SK-N-SH (cell line): ENCODE measurements around the gene ST6GALNAC3. TPM values are rescaled to one million over a fixed set of nuclear protein-coding genes. Genes with fewer than 3 reads are reported as not detected.

Experiments used
- CTCF ChIA-PET: fragments of 300-600, 350-600 bp; formaldehyde crosslinking; extraction: SDS; loops from one replicate; lab custom pipeline; 2021; lab: Yijun Ruan, JAX
- POLR2A ChIA-PET: fragments of 350-600 bp; sonication (Branson Sonifier 250); formaldehyde crosslinking; extraction: SDS; loops from one replicate; lab custom pipeline; 2020; ENCODE audit warnings: antibody characterized with exemption, inconsistent platforms; lab: Yijun Ruan, JAX
- DNase-seq: peaks from one replicate; pipeline ENCODE4 v3.0.0; 2012
- H2AFZ ChIP-seq: fragments of 200-600 bp; sonication (generic); 2 replicates; pipeline ENCODE4 v1.8.1; 2016; ENCODE audit warnings: antibody characterized with exemption, mild to moderate bottlenecking, low read depth
- H3F3A ChIP-seq: fragments of 200-600 bp; sonication (generic); replicated peaks from 2 replicates; pipeline ENCODE3; 2016; ENCODE audit warnings: antibody characterized with exemption, mild to moderate bottlenecking; ENCODE audit not compliant: insufficient read depth
- H3K27ac ChIP-seq, 2 experiments: fragments of 200-500 bp in 1 of 2; fragments of 200-600 bp in 1 of 2; sonication (Bioruptor generic) in 1 of 2; sonication (generic), shearing (Covaris generic) in 1 of 2; 2 replicates each; pipeline versions ENCODE4 v1.5.1 to v1.6.1; 2014 to 2016; ENCODE audit warnings: low read depth in 2 of 2, inconsistent platforms in 1 of 2, low read length in 1 of 2, mild to moderate bottlenecking in 1 of 2, mixed read lengths in 1 of 2
- H3K27me3 ChIP-seq: fragments of 200-600 bp; sonication (generic), shearing (Covaris generic); 2 replicates; pipeline ENCODE4 v1.6.1; 2016; ENCODE audit warnings: mixed run types; ENCODE audit not compliant: insufficient read depth
- H3K36me3 ChIP-seq, 2 experiments: fragments of 200-500 bp in 1 of 2; fragments of 200-600 bp in 1 of 2; sonication (Bioruptor generic) in 1 of 2; sonication (generic) in 1 of 2; replicated peaks in 1 of 2; 2 replicates each; pipeline versions ENCODE3 to v1.5.1; 2014 to 2016; ENCODE audit warnings: low read length in 1 of 2, mild to moderate bottlenecking in 1 of 2; ENCODE audit not compliant: insufficient read depth in 2 of 2, control insufficient read depth in 1 of 2
- H3K4me1 ChIP-seq, 2 experiments: fragments of 200-500 bp in 1 of 2; fragments of 200-600 bp in 1 of 2; sonication (Bioruptor generic) in 1 of 2; sonication (generic), shearing (Covaris generic) in 1 of 2; 2 replicates each; pipeline versions ENCODE4 v1.5.1 to v1.6.1; 2014 to 2016; ENCODE audit warnings: low read depth in 1 of 2, low read length in 1 of 2, mixed run types in 1 of 2; ENCODE audit not compliant: insufficient read depth in 2 of 2, control insufficient read depth in 1 of 2
- H3K4me2 ChIP-seq: fragments of 200-600 bp; sonication (generic), shearing (Covaris generic); 2 replicates; pipeline ENCODE4 v1.6.1; 2017; ENCODE audit warnings: mixed run types
- H3K4me3 ChIP-seq, 2 experiments: fragments of 200-500 bp in 1 of 2; fragments of 200-600 bp in 1 of 2; sonication (Bioruptor generic) in 1 of 2; sonication (generic), shearing (Covaris generic) in 1 of 2; 2 replicates each; pipeline versions ENCODE4 v1.5.1 to v1.8.1; 2014 to 2016; ENCODE audit warnings: low read depth in 2 of 2, inconsistent platforms in 1 of 2, low read length in 1 of 2, mild to moderate bottlenecking in 1 of 2, mixed read lengths in 1 of 2, moderate library complexity in 1 of 2
- H3K79me2 ChIP-seq: fragments of 200-600 bp; sonication (generic); 2 replicates; pipeline ENCODE4 v1.8.1; 2017; ENCODE audit warnings: mild to moderate bottlenecking; ENCODE audit not compliant: insufficient read depth
- H3K9ac ChIP-seq: fragments of 200-600 bp; sonication (generic); 2 replicates; pipeline ENCODE4 v1.6.1; 2017; ENCODE audit warnings: mixed run types
- H3K9me2 ChIP-seq: fragments of 200-600 bp; sonication (generic); 2 replicates; pipeline ENCODE4 v1.6.1; 2017; ENCODE audit warnings: mixed run types
- H3K9me3 ChIP-seq: fragments of 200-600 bp; sonication (generic); 2 replicates; pipeline ENCODE4 v1.6.1; 2017; ENCODE audit warnings: mixed run types, mild to moderate bottlenecking, moderate library complexity
- H4K20me1 ChIP-seq: fragments of 200-600 bp; sonication (generic); 2 replicates; pipeline ENCODE4 v1.6.1; 2017; ENCODE audit warnings: mild to moderate bottlenecking, mixed run types; ENCODE audit not compliant: insufficient read depth
- CHD2 ChIP-seq: fragments of 150-350 bp; IDR thresholded peaks from 2 replicates; pipeline ENCODE4 v1.6.1; 2018; ENCODE audit warnings: low read length; ENCODE audit not compliant: partially characterized antibody
- FOXJ3 ChIP-seq: sonication (generic); formaldehyde crosslinking; IDR thresholded peaks from 2 replicates; pipeline ENCODE4 v1.5.1; 2020; ENCODE audit warnings: mild to moderate bottlenecking, missing genetic modification reagents
- GATA2 ChIP-seq: sonication (generic); formaldehyde crosslinking; IDR thresholded peaks from 2 replicates; pipeline ENCODE4 v1.5.0; 2020; ENCODE audit warnings: mild to moderate bottlenecking, missing genetic modification reagents
- JUND ChIP-seq: IDR thresholded peaks from 2 replicates; pipeline ENCODE4 v1.4.0; 2012
- MEF2A ChIP-seq: IDR thresholded peaks from 2 replicates; pipeline ENCODE4 v1.4.0; 2012; ENCODE audit warnings: low read depth, borderline replicate concordance
- PBX3 ChIP-seq: IDR thresholded peaks from 2 replicates; pipeline ENCODE4; 2012
- POLR2AphosphoS5 ChIP-seq: IDR thresholded peaks from 2 replicates; pipeline ENCODE4 v1.6.1; 2012; ENCODE audit warnings: low read depth, low read length
- RCOR1 ChIP-seq: fragments of 150-350 bp; IDR thresholded peaks from 2 replicates; pipeline ENCODE4 v1.6.1; 2017; ENCODE audit warnings: antibody characterized with exemption, low read length
- RXRA ChIP-seq: IDR thresholded peaks from 2 replicates; pipeline ENCODE4 v1.4.0; 2012; ENCODE audit warnings: low read depth, mild to moderate bottlenecking, borderline replicate concordance
- TAF1 ChIP-seq: IDR thresholded peaks from 2 replicates; pipeline ENCODE4 v1.6.1; 2012; ENCODE audit warnings: low read depth, mild to moderate bottlenecking, low read length, moderate library complexity, borderline replicate concordance
- USF1 ChIP-seq: IDR thresholded peaks from 2 replicates; pipeline ENCODE4 v1.4.0; 2012; ENCODE audit warnings: low read depth, borderline replicate concordance
- USF2 ChIP-seq: fragments of 150-350 bp; IDR thresholded peaks from 2 replicates; pipeline ENCODE4 v1.6.1; 2017; ENCODE audit warnings: antibody characterized with exemption, low read length, low read depth, borderline replicate concordance
- YY1 ChIP-seq: IDR thresholded peaks from 2 replicates; pipeline ENCODE4 v1.4.0; 2012; ENCODE audit warnings: low read depth, mild to moderate bottlenecking
- WGBS: methylation state at CpG from one replicate; pipeline ENCODE4 v1.1.6; 2017; ENCODE audit warnings: low lambda C conversion rate; 5-methylcytosine and 5-hydroxymethylcytosine counted together
- polyA plus RNA-seq, 3 experiments: library from polyadenylated mRNA; depleted of rRNA; stranded (reverse); fragments of >200 nt; gene quantifications; 2 replicates each; pipeline ENCODE4 v1.2.3, GENCODE V29; 2012
- TF ChIP-seq, protein P1 (sequence below): IDR thresholded peaks from 2 replicates; pipeline ENCODE4 v1.4.0; 2012; ENCODE audit warnings: low read depth, borderline replicate concordance

ST6GALNAC3 gene
- polyA plus RNA-seq, 1 of the 3 experiments (the other 2 are of a cell fraction), result 8.1 TPM

GRCh38 chr1:76227621-76228020, 153.1 kb downstream of the ST6GALNAC3 start:
- POLR2A ChIA-PET, result no interaction called here
- CTCF ChIA-PET, result interaction anchor here (1.4 kb wide), 1 partner anchor 641 kb away, joined by 3 read pairs; no protein-coding TSS in a partner anchor

DNA sequence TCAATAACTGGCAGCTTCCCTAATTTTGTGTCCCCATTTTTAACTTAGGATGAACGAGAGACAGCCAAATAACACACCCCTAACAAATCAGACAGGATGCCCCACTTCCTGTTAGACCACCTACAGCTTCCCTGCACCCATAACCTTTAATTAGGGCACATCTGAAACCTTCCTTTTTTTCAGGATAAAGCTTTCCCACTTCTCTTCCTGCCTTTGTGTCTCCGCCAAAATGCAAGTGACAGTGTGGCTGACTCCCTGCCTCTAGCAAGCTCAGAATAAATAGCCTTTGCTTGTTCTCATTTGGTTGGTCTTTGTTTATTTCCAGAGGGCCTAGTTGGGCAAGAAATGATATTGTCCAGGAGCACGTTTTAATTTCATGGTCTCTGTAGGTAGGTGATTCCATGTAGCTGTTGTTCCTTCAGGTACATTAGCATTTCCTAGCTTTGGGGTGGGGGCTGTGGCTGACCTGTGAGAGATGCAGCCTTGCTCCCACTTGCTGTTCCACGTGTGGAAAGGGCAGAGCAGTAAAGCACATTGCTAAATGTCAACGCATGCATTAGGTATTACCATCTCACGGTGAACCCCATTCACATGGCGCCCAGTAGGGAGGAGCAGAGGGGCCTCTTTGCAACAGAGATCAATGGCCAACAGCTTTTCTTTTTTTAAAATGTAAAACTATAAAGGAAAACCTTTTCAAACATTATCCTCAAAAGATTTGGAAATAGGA, 154.9 kb downstream of the ST6GALNAC3 start:
- 93% methylated on average over 7 of the region's 7 CpGs for WGBS
- Histone ChIP-seq H3K4me2 (no peak overlapping the region), H3F3A (no peaks in the 10 kb centered on the region), H3K9me2 (no peaks in the 10 kb centered on the region), H3K9me3 (no peaks in the 10 kb centered on the region), H3K27ac (no peak overlapping the region), H2AFZ (no peak overlapping the region), H3K27me3 (no peaks in the 10 kb centered on the region), H3K9ac (no peak overlapping the region), H4K20me1 (no peaks in the 10 kb centered on the region), H3K4me3 (no peak overlapping the region), H3K79me2 (no peaks in the 10 kb centered on the region), H3K36me3 (no peaks in the 10 kb centered on the region), H3K4me1 (peaks cover 0 to 12% of the 10 kb centered on the region in 2 experiments; a peak in 2 of 4 replicates)
- TF ChIP-seq, protein P1, sequence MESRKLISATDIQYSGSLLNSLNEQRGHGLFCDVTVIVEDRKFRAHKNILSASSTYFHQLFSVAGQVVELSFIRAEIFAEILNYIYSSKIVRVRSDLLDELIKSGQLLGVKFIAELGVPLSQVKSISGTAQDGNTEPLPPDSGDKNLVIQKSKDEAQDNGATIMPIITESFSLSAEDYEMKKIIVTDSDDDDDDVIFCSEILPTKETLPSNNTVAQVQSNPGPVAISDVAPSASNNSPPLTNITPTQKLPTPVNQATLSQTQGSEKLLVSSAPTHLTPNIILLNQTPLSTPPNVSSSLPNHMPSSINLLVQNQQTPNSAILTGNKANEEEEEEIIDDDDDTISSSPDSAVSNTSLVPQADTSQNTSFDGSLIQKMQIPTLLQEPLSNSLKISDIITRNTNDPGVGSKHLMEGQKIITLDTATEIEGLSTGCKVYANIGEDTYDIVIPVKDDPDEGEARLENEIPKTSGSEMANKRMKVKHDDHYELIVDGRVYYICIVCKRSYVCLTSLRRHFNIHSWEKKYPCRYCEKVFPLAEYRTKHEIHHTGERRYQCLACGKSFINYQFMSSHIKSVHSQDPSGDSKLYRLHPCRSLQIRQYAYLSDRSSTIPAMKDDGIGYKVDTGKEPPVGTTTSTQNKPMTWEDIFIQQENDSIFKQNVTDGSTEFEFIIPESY, result no peak
- TF ChIP-seq PBX3, result no peak
- TF ChIP-seq FOXJ3, result no peak
- TF ChIP-seq USF2, result no peak
- TF ChIP-seq POLR2AphosphoS5, result no peak
- TF ChIP-seq GATA2 (CRISPR knock-in tag), result no peak
- no peak for TF ChIP-seq USF1
- no peak for TF ChIP-seq RCOR1
- no peak for TF ChIP-seq JUND
- TF ChIP-seq CHD2, result no peak
- no peak for TF ChIP-seq YY1
- ChIA-PET POLR2A (no interaction called here), CTCF (interaction anchor here (0.6 kb wide), 1 partner anchor 1746 kb away, joined by 3 read pairs; no protein-coding TSS in a partner anchor)
- no peak for DNase-seq

More at GRCh38 chr1:76227621-76228020, 153.1 kb downstream of the ST6GALNAC3 start:
- Histone ChIP-seq H3K4me1 (peaks cover 0 to 12% of the 10 kb centered on the region in 2 experiments; a peak in 2 of 4 replicates), H3K27ac (peak overlapping the region in 1 of 2 experiments; percentile 3; a peak in 1 of 4 replicates), H4K20me1 (no peaks in the 10 kb centered on the region), H3K4me2 (no peak overlapping the region), H3K4me3 (no peak overlapping the region), H3K79me2 (no peaks in the 10 kb centered on the region), H3K27me3 (no peaks in the 10 kb centered on the region), H3K9ac (no peak overlapping the region), H3K9me2 (no peaks in the 10 kb centered on the region), H3K9me3 (no peaks in the 10 kb centered on the region), H3K36me3 (no peaks in the 10 kb centered on the region), H2AFZ (no peak overlapping the region), H3F3A (no peaks in the 10 kb centered on the region)
- no peak for DNase-seq
- no peak for TF ChIP-seq TAF1
- TF ChIP-seq MEF2A, result no peak
- TF ChIP-seq RXRA, result no peak
- no peak for TF ChIP-seq PBX3
- no peak for TF ChIP-seq USF1
- WGBS, result 72% methylated on average over 3 of the region's 3 CpGs
